Neuronal stem cell (in vitro differentiated cells): Measurements from ENCODE around the gene MAP3K19.

ENCODE experiments used
- DNase-seq: peaks from one replicate; pipeline ENCODE4 v3.0.0-alpha.2; 2013; ENCODE audit warnings: low spot score
- H2AFZ ChIP-seq: one replicate; pipeline ENCODE4 v1.6.1; 2013; ENCODE audit warnings: mild to moderate bottlenecking, low read length, inconsistent platforms
- H2AK5ac ChIP-seq: 2 replicates; pipeline ENCODE4 v1.6.1; 2013; ENCODE audit warnings: low read depth, mild to moderate bottlenecking, inconsistent platforms, low read length, moderate library complexity, mixed read lengths
- H2BK120ac ChIP-seq: 2 replicates; pipeline ENCODE4 v1.6.1; 2013; ENCODE audit warnings: low read depth, mild to moderate bottlenecking, inconsistent platforms, low read length, moderate library complexity, mixed read lengths
- H2BK12ac ChIP-seq: one replicate; pipeline ENCODE4 v1.6.1; 2013; ENCODE audit warnings: low read length, inconsistent platforms
- H2BK15ac ChIP-seq: 2 replicates; pipeline ENCODE4 v1.6.1; 2013; ENCODE audit warnings: mild to moderate bottlenecking, low read length, inconsistent platforms, mixed read lengths
- H2BK5ac ChIP-seq: one replicate; pipeline ENCODE4 v1.6.1; 2013; ENCODE audit warnings: inconsistent platforms, mild to moderate bottlenecking, low read length, moderate library complexity
- H3K14ac ChIP-seq: one replicate; pipeline ENCODE4 v1.6.1; 2013; ENCODE audit warnings: low read length, inconsistent platforms
- H3K18ac ChIP-seq: 2 replicates; pipeline ENCODE4 v1.6.1; 2013; ENCODE audit warnings: low read length, inconsistent platforms
- H3K23ac ChIP-seq: 2 replicates; pipeline ENCODE4 v1.6.1; 2013; ENCODE audit warnings: low read depth, mild to moderate bottlenecking, mixed read lengths, low read length, inconsistent platforms; ENCODE audit not compliant: poor library complexity
- H3K27ac ChIP-seq: replicated peaks from 3 replicates; pipeline ENCODE4 v1.5.1; 2013; ENCODE audit warnings: low read length, inconsistent platforms
- H3K27me3 ChIP-seq, 3 experiments: 2 replicates each; pipeline ENCODE4 v1.6.1; 2013; ENCODE audit warnings: low read length in 3 of 3, mild to moderate bottlenecking in 2 of 3, inconsistent platforms in 1 of 3, low read depth in 1 of 3, mixed read lengths in 1 of 3, moderate library complexity in 1 of 3; ENCODE audit not compliant: control insufficient read depth in 3 of 3, insufficient read depth in 3 of 3
- H3K36me3 ChIP-seq, 2 donors: replicated peaks in 1 of 2; 2 replicates each; pipeline ENCODE4 v1.6.1; 2013; ENCODE audit warnings: low read length in 2 of 2; ENCODE audit not compliant: control insufficient read depth in 2 of 2, insufficient read depth in 2 of 2
- H3K4ac ChIP-seq: 2 replicates; pipeline ENCODE4 v1.6.1; 2013; ENCODE audit warnings: inconsistent platforms, mild to moderate bottlenecking, low read length, moderate library complexity
- H3K4me1 ChIP-seq, 2 donors: 1 replicate in 1 of 2; 2 replicates in 1 of 2; pipeline ENCODE4 v1.6.1; 2013; ENCODE audit warnings: low read length in 2 of 2, low read depth in 1 of 2; ENCODE audit not compliant: control insufficient read depth in 2 of 2, insufficient read depth in 1 of 2
- H3K4me2 ChIP-seq: one replicate; pipeline ENCODE4 v1.6.1; 2013; ENCODE audit warnings: mild to moderate bottlenecking, low read length, inconsistent platforms; ENCODE audit not compliant: insufficient read depth, poor library complexity, severe bottlenecking
- H3K4me3 ChIP-seq, 2 donors: 2 replicates each; pipeline ENCODE4 v1.5.1; 2013; ENCODE audit warnings: low read length in 2 of 2, mild to moderate bottlenecking in 2 of 2, inconsistent platforms in 1 of 2, moderate library complexity in 1 of 2
- H3K79me1 ChIP-seq: one replicate; pipeline ENCODE4 v1.6.1; 2013; ENCODE audit warnings: low read depth, mild to moderate bottlenecking, inconsistent platforms, low read length, moderate library complexity
- H3K9ac ChIP-seq: one replicate; pipeline ENCODE4 v1.6.1; 2013; ENCODE audit warnings: mild to moderate bottlenecking, low read depth, low read length, inconsistent platforms; ENCODE audit not compliant: poor library complexity
- H3K9me3 ChIP-seq, 2 donors: replicated peaks in 1 of 2; 2 replicates each; pipeline versions ENCODE3 to v1.6.1; 2013; ENCODE audit warnings: low read length in 2 of 2, mild to moderate bottlenecking in 2 of 2, inconsistent platforms in 1 of 2, low read depth in 1 of 2, mixed read lengths in 1 of 2, moderate library complexity in 1 of 2; ENCODE audit not compliant: control insufficient read depth in 2 of 2, insufficient read depth in 1 of 2
- H4K8ac ChIP-seq: one replicate; pipeline ENCODE4 v1.6.1; 2013; ENCODE audit warnings: low read depth, mild to moderate bottlenecking, inconsistent platforms, low read length, moderate library complexity
- H4K91ac ChIP-seq: one replicate; pipeline ENCODE4 v1.6.1; 2013; ENCODE audit warnings: low read length, low read depth, mild to moderate bottlenecking, inconsistent platforms; ENCODE audit not compliant: poor library complexity
- WGBS, 2 donors: extraction: QIAGEN DNeasy Blood & Tissue Kit; methylation state at CpG; one replicate each; pipeline ENCODE4 v1.1.7; 2013; ENCODE audit warnings: missing lambda C conversion rate in 2 of 2, mixed read lengths in 1 of 2; ENCODE audit not compliant: insufficient read length in 2 of 2, insufficient replicate concordance in 1 of 2; ENCODE audit errors: extremely low coverage in 2 of 2; 5-methylcytosine and 5-hydroxymethylcytosine counted together

Gene MAP3K19

GRCh38 chr2:135094508-135094907 lies 47.3 kb upstream of the MAP3K19 start:
- Histone ChIP-seq H2AK5ac (no peak overlapping the region), H3K36me3 (peaks cover 5 to 42% of the 10 kb centered on the region in 2 donors), H3K27ac (no peak overlapping the region), H2AFZ (no peak overlapping the region), H2BK120ac (no peak overlapping the region), H3K4ac (no peak overlapping the region), H3K79me1 (no peaks in the 10 kb centered on the region), H3K14ac (no peak overlapping the region), H2BK15ac (no peak overlapping the region), H2BK5ac (no peak overlapping the region), H3K4me3 (no peak overlapping the region), H3K27me3 (no peaks in the 10 kb centered on the region), H3K9ac (no peak overlapping the region), H3K4me2 (no peak overlapping the region), H4K91ac (no peak overlapping the region), H4K8ac (no peak overlapping the region), H3K4me1 (no peaks in the 10 kb centered on the region), H3K18ac (no peak overlapping the region), H3K9me3 (peaks cover 0 to 3% of the 10 kb centered on the region in 2 donors), H2BK12ac (no peak overlapping the region), H3K23ac (no peak overlapping the region)
- WGBS, 2 donors = no CpG with 5 or more reads among the region's 2 CpGs
- DNase-seq = no peak

- Histone ChIP-seq H3K4me1 (no peaks in the 10 kb centered on the region), H3K23ac (no peak overlapping the region), H3K36me3 (peaks cover 5 to 42% of the 10 kb centered on the region in 2 donors), H3K18ac (no peak overlapping the region), H2BK120ac (no peak overlapping the region), H4K91ac (no peak overlapping the region), H2AFZ (no peak overlapping the region), H3K27me3 (no peaks in the 10 kb centered on the region), H3K9ac (no peak overlapping the region), H2BK15ac (no peak overlapping the region), H3K27ac (no peak overlapping the region), H3K4me2 (no peak overlapping the region), H3K9me3 (peaks cover 0 to 8% of the 10 kb centered on the region in 2 donors), H4K8ac (no peak overlapping the region), H2BK12ac (no peak overlapping the region), H3K4ac (no peak overlapping the region), H3K4me3 (no peak overlapping the region), H3K14ac (no peak overlapping the region), H2AK5ac (no peak overlapping the region), H2BK5ac (no peak overlapping the region), H3K79me1 (no peaks in the 10 kb centered on the region)
- no CpG with 5 or more reads among the region's 3 CpGs for WGBS, 2 donors
- DNase-seq = no peak
These were observed 46.6 kb upstream of the MAP3K19 start for GRCh38 chr2:135093670-135094330.

GRCh38 chr2:135093193-135093592 lies 45.9 kb upstream of the MAP3K19 start:
- Histone ChIP-seq H3K4ac (no peak overlapping the region), H4K8ac (no peak overlapping the region), H2BK12ac (no peak overlapping the region), H3K23ac (no peak overlapping the region), H3K27ac (no peak overlapping the region), H2BK120ac (no peak overlapping the region), H3K27me3 (no peaks in the 10 kb centered on the region), H2AFZ (no peak overlapping the region), H2BK15ac (no peak overlapping the region), H3K14ac (no peak overlapping the region), H3K9ac (no peak overlapping the region), H2AK5ac (no peak overlapping the region), H3K18ac (no peak overlapping the region), H3K4me2 (no peak overlapping the region), H3K36me3 (peaks cover 5 to 42% of the 10 kb centered on the region in 2 donors), H4K91ac (no peak overlapping the region), H3K4me1 (no peaks in the 10 kb centered on the region), H3K4me3 (no peak overlapping the region), H3K9me3 (peaks cover 0 to 9% of the 10 kb centered on the region in 2 donors), H2BK5ac (no peak overlapping the region), H3K79me1 (no peaks in the 10 kb centered on the region)
- DNase-seq = no peak

GRCh38 chr2:135091681-135092080 lies 44.4 kb upstream of the MAP3K19 start:
- no peak overlapping the region for H3K14ac ChIP-seq
- H3K79me1 ChIP-seq = no peaks in the 10 kb centered on the region
- no peak for DNase-seq
- no peak overlapping the region for H3K23ac ChIP-seq
- H2AFZ ChIP-seq = no peak overlapping the region
- no peak overlapping the region for H3K4me2 ChIP-seq
- WGBS, 2 donors = no CpG with 5 or more reads among the region's 1 CpG
- H2BK120ac ChIP-seq = no peak overlapping the region
- no peak overlapping the region for H2AK5ac ChIP-seq
- no peak overlapping the region for H3K18ac ChIP-seq
- H3K4me1 ChIP-seq = no peaks in the 10 kb centered on the region
- no peak overlapping the region for H2BK5ac ChIP-seq
- H3K27ac ChIP-seq = no peak overlapping the region
- H4K91ac ChIP-seq = no peak overlapping the region
- no peak overlapping the region for H3K4me3 ChIP-seq
- no peaks in the 10 kb centered on the region for H3K27me3 ChIP-seq
- H2BK15ac ChIP-seq = no peak overlapping the region
- peaks cover 3 to 36% of the 10 kb centered on the region in 2 donors for H3K36me3 ChIP-seq
- H3K4ac ChIP-seq = no peak overlapping the region
- H4K8ac ChIP-seq = no peak overlapping the region
- H3K9ac ChIP-seq = no peak overlapping the region
- peaks cover 0 to 17% of the 10 kb centered on the region in 2 donors for H3K9me3 ChIP-seq
- H2BK12ac ChIP-seq = no peak overlapping the region
